Chondrocyte (in vitro differentiated cells): ENCODE results near the gene SPOCK1. TPM values are rescaled to one million over a fixed set of nuclear protein-coding genes. Genes with fewer than 3 reads are reported as not detected.
A peak's percentile ranks its signal among the peaks of the same experiment; 100 is the strongest.

Source experiments
- DNase-seq: peaks from one replicate; pipeline ENCODE4 v3.0.0; 2021; ENCODE audit warnings: mixed read lengths, low spot score
- H3K27ac Mint-ChIP-seq: one replicate; pipeline ENCODE4 v1.8.0; 2021; ENCODE audit warnings: mild to moderate bottlenecking, moderate library complexity, mixed read lengths; ENCODE audit not compliant: unreplicated experiment
- H3K27me3 Mint-ChIP-seq: 2 replicates; pipeline ENCODE4 v1.8.0; 2021; ENCODE audit warnings: low read depth, mixed read lengths
- H3K36me3 Mint-ChIP-seq: 2 replicates; pipeline ENCODE4 v1.8.0; 2021; ENCODE audit warnings: low read depth, mixed read lengths
- H3K4me1 Mint-ChIP-seq: 2 replicates; pipeline ENCODE4 v1.8.0; 2021; ENCODE audit warnings: low read depth, mild to moderate bottlenecking, mixed read lengths
- H3K4me3 Mint-ChIP-seq: one replicate; pipeline ENCODE4 v1.8.0; 2021; ENCODE audit warnings: mild to moderate bottlenecking, moderate library complexity, mixed read lengths; ENCODE audit not compliant: unreplicated experiment
- H3K9me3 Mint-ChIP-seq: 2 replicates; pipeline ENCODE4 v1.8.0; 2021; ENCODE audit warnings: low read depth, mixed read lengths
- total RNA-seq: library from RNA; stranded (reverse); gene quantifications from 3 replicates; pipeline ENCODE4 v1.2.1, GENCODE V29; 2021
- TF ChIP-seq, protein P1 (sequence below): fragments of 200-600 bp; sonication (generic); IDR thresholded peaks from 2 replicates; pipeline ENCODE4 v1.5.0; 2021; ENCODE audit warnings: antibody characterized with exemption, mild to moderate bottlenecking, moderate library complexity

Gene SPOCK1
- total RNA-seq, 1 donor from 2014 or later: 127 TPM

DNA sequence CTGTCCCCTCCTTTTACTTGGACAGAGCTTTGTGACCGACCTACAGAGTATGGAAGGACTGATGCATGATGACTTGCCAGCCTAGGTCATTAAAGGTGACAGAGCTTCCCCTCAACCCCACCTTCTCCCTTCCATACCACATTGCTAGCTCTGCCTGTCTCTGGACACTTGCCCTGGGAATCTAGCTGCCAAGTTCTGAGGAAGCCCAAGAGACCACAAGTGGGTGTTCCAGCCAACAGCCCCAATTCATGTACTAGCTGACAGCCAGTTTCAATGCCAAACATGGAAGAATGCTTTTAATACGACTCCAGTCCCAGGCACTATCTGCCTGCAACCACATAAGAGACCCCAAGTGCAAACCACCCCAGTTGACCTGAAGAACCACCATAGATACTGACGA lies 477.1 kb downstream of the SPOCK1 start:
- no peaks in the 10 kb centered on the region for H3K4me1 Mint-ChIP-seq
- DNase-seq: no peak
- TF ChIP-seq, protein P1, sequence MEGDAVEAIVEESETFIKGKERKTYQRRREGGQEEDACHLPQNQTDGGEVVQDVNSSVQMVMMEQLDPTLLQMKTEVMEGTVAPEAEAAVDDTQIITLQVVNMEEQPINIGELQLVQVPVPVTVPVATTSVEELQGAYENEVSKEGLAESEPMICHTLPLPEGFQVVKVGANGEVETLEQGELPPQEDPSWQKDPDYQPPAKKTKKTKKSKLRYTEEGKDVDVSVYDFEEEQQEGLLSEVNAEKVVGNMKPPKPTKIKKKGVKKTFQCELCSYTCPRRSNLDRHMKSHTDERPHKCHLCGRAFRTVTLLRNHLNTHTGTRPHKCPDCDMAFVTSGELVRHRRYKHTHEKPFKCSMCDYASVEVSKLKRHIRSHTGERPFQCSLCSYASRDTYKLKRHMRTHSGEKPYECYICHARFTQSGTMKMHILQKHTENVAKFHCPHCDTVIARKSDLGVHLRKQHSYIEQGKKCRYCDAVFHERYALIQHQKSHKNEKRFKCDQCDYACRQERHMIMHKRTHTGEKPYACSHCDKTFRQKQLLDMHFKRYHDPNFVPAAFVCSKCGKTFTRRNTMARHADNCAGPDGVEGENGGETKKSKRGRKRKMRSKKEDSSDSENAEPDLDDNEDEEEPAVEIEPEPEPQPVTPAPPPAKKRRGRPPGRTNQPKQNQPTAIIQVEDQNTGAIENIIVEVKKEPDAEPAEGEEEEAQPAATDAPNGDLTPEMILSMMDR: no peak
- peaks cover 1% of the 10 kb centered on the region for H3K36me3 Mint-ChIP-seq
- H3K27me3 Mint-ChIP-seq: peaks cover 3% of the 10 kb centered on the region
- H3K27ac Mint-ChIP-seq: no peak overlapping the region
- no peak overlapping the region for H3K4me3 Mint-ChIP-seq
- H3K9me3 Mint-ChIP-seq: no peaks in the 10 kb centered on the region

DNA sequence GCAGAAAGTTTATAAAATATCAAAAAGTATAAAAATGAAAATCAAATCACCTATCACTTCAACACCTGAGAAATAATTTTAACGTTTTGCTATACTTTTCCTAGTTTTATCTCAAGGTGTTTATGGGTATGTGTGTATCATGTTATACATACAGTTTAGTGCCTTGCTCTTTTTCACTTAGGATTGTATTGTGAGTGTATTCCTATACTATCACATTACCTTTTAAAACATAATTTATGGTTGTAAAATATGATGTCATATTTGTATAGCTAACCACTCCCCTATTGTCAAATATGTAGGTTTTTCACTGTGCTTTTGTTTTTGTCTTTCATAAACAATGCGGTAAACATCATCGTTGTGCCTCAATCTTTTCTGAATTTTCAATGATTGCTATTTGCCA lies 479.9 kb downstream of the SPOCK1 start:
- Mint-ChIP-seq H3K27me3 (peaks cover 3% of the 10 kb centered on the region), H3K4me3 (no peak overlapping the region), H3K27ac (no peak overlapping the region)

DNA sequence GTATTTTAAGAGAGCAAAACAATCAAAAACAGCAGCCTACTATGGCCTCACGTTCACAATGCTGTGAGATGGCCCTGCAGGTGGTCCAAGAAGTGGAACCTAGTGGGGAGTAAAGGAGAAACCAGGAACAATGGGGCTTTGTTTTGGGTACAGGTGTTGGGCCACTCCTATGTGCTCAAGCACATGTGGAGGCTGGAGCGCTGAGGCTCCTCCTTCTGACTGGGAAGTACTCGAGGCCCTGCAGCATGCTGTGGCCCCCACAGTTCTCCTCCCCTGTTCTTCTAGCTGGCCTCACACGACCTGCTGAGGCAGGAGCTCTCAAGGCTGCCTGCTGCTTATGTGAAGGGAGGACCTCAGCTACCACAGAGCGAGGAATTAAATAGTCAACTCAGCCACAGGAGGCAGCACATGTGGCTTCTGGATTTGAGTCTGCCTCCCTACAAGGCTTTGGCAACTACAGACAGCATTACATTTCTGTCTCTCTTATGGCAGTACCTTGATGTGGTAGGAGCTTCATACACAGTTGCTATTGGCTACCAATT lies 482.3 kb downstream of the SPOCK1 start:
- no peaks in the 10 kb centered on the region for H3K36me3 Mint-ChIP-seq
- DNase-seq: no peak
- H3K27me3 Mint-ChIP-seq: peaks cover 3% of the 10 kb centered on the region
- H3K4me3 Mint-ChIP-seq: no peak overlapping the region
- no peak overlapping the region for H3K27ac Mint-ChIP-seq
- peaks cover 3% of the 10 kb centered on the region for H3K4me1 Mint-ChIP-seq
- TF ChIP-seq, protein P1: peak; percentile 19
- no peaks in the 10 kb centered on the region for H3K9me3 Mint-ChIP-seq

More for the DNA sequence above, 479.9 kb downstream of the SPOCK1 start:
- no peak for DNase-seq
- TF ChIP-seq, protein P1: no peak
- Mint-ChIP-seq H3K36me3 (no peaks in the 10 kb centered on the region), H3K4me1 (no peaks in the 10 kb centered on the region), H3K9me3 (no peaks in the 10 kb centered on the region)

DNA sequence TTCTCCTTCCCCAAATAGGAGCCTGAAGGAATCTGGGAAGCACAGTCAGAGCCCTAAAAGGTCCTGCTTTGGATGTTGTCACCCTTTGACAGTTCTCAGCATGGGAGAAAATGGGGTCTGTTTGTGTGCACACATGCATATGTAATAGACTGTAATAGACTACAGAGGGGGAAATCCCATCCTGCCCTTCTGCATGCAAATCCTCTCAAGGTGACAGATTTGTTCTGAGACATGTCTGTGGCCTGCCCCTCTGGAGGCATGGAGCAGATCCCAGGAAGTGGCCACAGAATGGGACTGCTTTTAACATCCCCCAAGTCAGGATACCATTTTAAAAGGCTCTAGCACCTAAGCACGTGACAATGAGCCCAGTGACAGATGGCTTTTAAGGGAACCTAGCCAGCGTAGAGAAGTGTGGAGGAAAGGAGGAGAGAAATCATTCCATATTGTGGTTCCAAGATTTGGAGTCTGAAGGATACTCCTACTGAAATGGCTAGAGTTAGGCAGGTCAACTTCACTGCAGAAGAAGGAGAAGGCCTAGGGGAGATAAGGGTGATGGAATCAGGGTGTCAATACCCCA lies 483.5 kb downstream of the SPOCK1 start:
- H3K9me3 Mint-ChIP-seq: no peaks in the 10 kb centered on the region
- H3K4me1 Mint-ChIP-seq: peaks cover 3% of the 10 kb centered on the region
- no peak overlapping the region for H3K4me3 Mint-ChIP-seq
- H3K36me3 Mint-ChIP-seq: no peaks in the 10 kb centered on the region
- no peak overlapping the region for H3K27ac Mint-ChIP-seq
- DNase-seq: no peak
- TF ChIP-seq, protein P1: no peak
- H3K27me3 Mint-ChIP-seq: peaks cover 3% of the 10 kb centered on the region

DNA sequence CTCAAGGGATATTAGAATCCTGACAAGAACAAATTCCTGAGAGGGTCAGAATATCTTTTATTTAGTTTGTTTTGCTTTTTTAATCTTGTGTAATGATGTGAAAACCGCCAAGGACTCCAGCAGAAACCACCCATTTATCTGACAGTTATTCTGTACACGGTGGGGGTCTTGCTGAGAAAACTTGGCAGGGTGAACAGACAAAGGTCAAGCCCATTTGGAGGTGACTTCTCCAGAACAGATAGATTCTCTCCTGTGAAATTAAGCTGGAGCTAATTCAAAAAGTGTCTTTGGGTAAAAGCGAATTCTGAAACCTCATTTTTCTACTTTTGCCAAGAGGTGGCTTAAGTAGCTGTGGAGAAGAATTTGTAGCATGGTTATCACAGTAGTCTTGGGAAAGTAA lies 484.4 kb downstream of the SPOCK1 start:
- no peak overlapping the region for H3K4me3 Mint-ChIP-seq
- H3K9me3 Mint-ChIP-seq: no peaks in the 10 kb centered on the region
- peaks cover 3% of the 10 kb centered on the region for H3K4me1 Mint-ChIP-seq
- H3K27ac Mint-ChIP-seq: no peak overlapping the region
- H3K36me3 Mint-ChIP-seq: no peaks in the 10 kb centered on the region
- H3K27me3 Mint-ChIP-seq: peaks cover 1% of the 10 kb centered on the region
- TF ChIP-seq, protein P1: no peak
- DNase-seq: no peak
